Stimulated activated CD8-positive, alpha-beta memory T cell treated with anti-CD3 and anti-CD28 coated beads, Interleukin-15, amount 100 ng/mL, for 1 hour (primary cell): Measurements from ENCODE around the gene FRAS1.

Experiments used
- DNase-seq: peaks from one replicate; pipeline ENCODE4 v3.0.0-alpha.2; 2020; ENCODE audit warnings: low read depth

The FRAS1 gene

GRCh38 chr4:78372355-78372988, 315.3 kb downstream of the FRAS1 start:
- no peak for DNase-seq

GRCh38 chr4:78377555-78377954, 320.4 kb downstream of the FRAS1 start:
- DNase-seq = no peak

- no peak for DNase-seq
These were observed 321.9 kb downstream of the FRAS1 start for GRCh38 chr4:78379040-78379439.

GRCh38 chr4:78379991-78380729, 323.0 kb downstream of the FRAS1 start:
- no peak for DNase-seq

GRCh38 chr4:78386679-78387078, 329.6 kb downstream of the FRAS1 start:
- no peak for DNase-seq

- no peak for DNase-seq
These were observed 338.5 kb downstream of the FRAS1 start for GRCh38 chr4:78395642-78396041.

- DNase-seq = no peak
These were observed 339.6 kb downstream of the FRAS1 start for GRCh38 chr4:78396613-78397291.

- no peak for DNase-seq
These were observed 340.1 kb downstream of the FRAS1 start for GRCh38 chr4:78397292-78397630.

GRCh38 chr4:78409612-78410202, 352.6 kb downstream of the FRAS1 start:
- no peak for DNase-seq

GRCh38 chr4:78410225-78410624, 353.1 kb downstream of the FRAS1 start:
- DNase-seq = no peak

- no peak for DNase-seq
These were observed 353.6 kb downstream of the FRAS1 start for GRCh38 chr4:78410676-78411075.

- DNase-seq = no peak
These were observed 357.0 kb downstream of the FRAS1 start for GRCh38 chr4:78414116-78414515.

- no peak for DNase-seq
These were observed 360.5 kb downstream of the FRAS1 start for GRCh38 chr4:78417603-78418002.

GRCh38 chr4:78418406-78418805, 361.3 kb downstream of the FRAS1 start:
- no peak for DNase-seq

GRCh38 chr4:78423790-78424189, 366.7 kb downstream of the FRAS1 start:
- no peak for DNase-seq

- DNase-seq = no peak
These were observed 367.3 kb downstream of the FRAS1 start for GRCh38 chr4:78424461-78424860.

GRCh38 chr4:78426972-78427371, 369.8 kb downstream of the FRAS1 start:
- no peak for DNase-seq

GRCh38 chr4:78428996-78429395, 371.9 kb downstream of the FRAS1 start:
- no peak for DNase-seq

- no peak for DNase-seq
These were observed 375.8 kb downstream of the FRAS1 start for GRCh38 chr4:78432896-78433295.

GRCh38 chr4:78437608-78438088, 380.5 kb downstream of the FRAS1 start:
- DNase-seq = no peak

- no peak for DNase-seq
These were observed 382.2 kb downstream of the FRAS1 start for GRCh38 chr4:78439328-78439727.

- DNase-seq = no peak
These were observed 384.6 kb downstream of the FRAS1 start for GRCh38 chr4:78441756-78442155.

GRCh38 chr4:78446619-78447018, 389.5 kb downstream of the FRAS1 start:
- DNase-seq = no peak
